Keratinocyte (primary cell): ENCODE data around the gene NUP210L. TPM values are rescaled to one million over a fixed set of nuclear protein-coding genes. Genes with fewer than 3 reads are reported as not detected.

Source experiments
- DNase-seq: peaks from one replicate; pipeline ENCODE4 v3.0.0-alpha.2; 2011; ENCODE audit warnings: low read depth, missing footprints, low spot score
- FAIRE-seq: peaks from 2 replicates; lab custom pipeline; 2011; peaks lifted over from hg19 to GRCh38; lab: Jason Lieb, UNC
- H2AFZ ChIP-seq: 2 replicates; pipeline ENCODE4 v1.6.0; 2012; ENCODE audit warnings: low read length, control low read depth, inconsistent platforms; ENCODE audit not compliant: control insufficient read depth
- H3K27ac ChIP-seq: 2 replicates; pipeline ENCODE4 v1.5.1; 2011; ENCODE audit warnings: low read length; ENCODE audit not compliant: control insufficient read depth, insufficient read depth
- H3K27me3 ChIP-seq: 3 replicates; pipeline ENCODE4 v1.6.0; 2011; ENCODE audit warnings: low read length; ENCODE audit not compliant: control insufficient read depth, insufficient read depth; ENCODE audit errors: extremely low read depth
- H3K36me3 ChIP-seq, 2 experiments: 2 replicates in 1 of 2; 3 replicates in 1 of 2; pipeline ENCODE4 v1.5.1; 2011; ENCODE audit warnings: low read length in 2 of 2, mild to moderate bottlenecking in 1 of 2; ENCODE audit not compliant: control insufficient read depth in 2 of 2, insufficient read depth in 2 of 2; ENCODE audit errors: extremely low read depth in 1 of 2
- H3K4me1 ChIP-seq: 3 replicates; pipeline ENCODE4 v1.5.1; 2011; ENCODE audit warnings: low read length; ENCODE audit not compliant: control insufficient read depth, insufficient read depth; ENCODE audit errors: extremely low read depth
- H3K4me2 ChIP-seq: 3 replicates; pipeline ENCODE4 v1.6.0; 2011; ENCODE audit warnings: low read depth, low read length; ENCODE audit not compliant: control insufficient read depth, insufficient read depth; ENCODE audit errors: extremely low read depth
- H3K4me3 ChIP-seq, 3 experiments: fragments of 200-600 bp in 1 of 3; sonication (generic) in 1 of 3; 2 replicates in 2 of 3; 3 replicates in 1 of 3; pipeline ENCODE4 v1.5.1; 2011 to 2016; ENCODE audit warnings: low read length in 3 of 3, mild to moderate bottlenecking in 3 of 3, control low read depth in 2 of 3, inconsistent platforms in 1 of 3, low read depth in 1 of 3, mixed read lengths in 1 of 3, mixed run types in 1 of 3, moderate library complexity in 1 of 3; ENCODE audit not compliant: control insufficient read depth in 2 of 3, insufficient read depth in 2 of 3; ENCODE audit errors: extremely low read depth in 1 of 3
- H3K79me2 ChIP-seq: 2 replicates; pipeline ENCODE4 v1.6.0; 2012; ENCODE audit warnings: low read length; ENCODE audit not compliant: control insufficient read depth, insufficient read depth
- H3K9ac ChIP-seq: 3 replicates; pipeline ENCODE4 v1.6.0; 2011; ENCODE audit warnings: low read length; ENCODE audit not compliant: control insufficient read depth, insufficient read depth; ENCODE audit errors: extremely low read depth
- H3K9me1 ChIP-seq: 3 replicates; pipeline ENCODE4 v1.6.0; 2011; ENCODE audit warnings: low read length; ENCODE audit not compliant: control insufficient read depth, insufficient read depth; ENCODE audit errors: extremely low read depth
- H3K9me3 ChIP-seq: 2 replicates; pipeline ENCODE4 v1.5.1; 2012; ENCODE audit warnings: low read depth, low read length; ENCODE audit not compliant: control insufficient read depth
- H4K20me1 ChIP-seq: 3 replicates; pipeline ENCODE4 v1.6.0; 2011; ENCODE audit warnings: low read length; ENCODE audit not compliant: control insufficient read depth, insufficient read depth; ENCODE audit errors: extremely low read depth
- CTCF ChIP-seq, 3 experiments: IDR thresholded peaks in 1 of 3; conservative IDR thresholded peaks in 1 of 3; optimal IDR thresholded peaks in 1 of 3; 2 replicates in 2 of 3; 3 replicates in 1 of 3; pipeline versions ENCODE3 to v1.5.1; 2011; ENCODE audit warnings: low read length in 3 of 3, mild to moderate bottlenecking in 3 of 3, moderate library complexity in 2 of 3, control low read depth in 1 of 3, inconsistent platforms in 1 of 3; ENCODE audit not compliant: insufficient read depth in 2 of 3; ENCODE audit errors: extremely low read depth in 1 of 3
- EZH2 ChIP-seq: IDR thresholded peaks from one replicate; pipeline ENCODE4 v1.6.1; 2012; ENCODE audit warnings: inconsistent platforms, mild to moderate bottlenecking, low read length, moderate library complexity
- dilution Hi-C: fragments of 300-500 bp; cut with MboI; formaldehyde crosslinking; loops from one replicate; pipeline ENCODE4 v1.7.0; 2020; ENCODE audit warnings: low sequenced_read_pairs; ENCODE audit not compliant: extremely low pct_ligation_motif_present
- polyA plus RNA-seq, 5 experiments: library from polyadenylated mRNA; depleted of rRNA in 3 of 5; stranded (reverse) in 3 of 5; stranded (forward) in 1 of 5; unstranded in 1 of 5; fragments of >200 nt; gene quantifications; 1 replicate in 1 of 5; 2 replicates in 3 of 5; 3 replicates in 1 of 5; pipeline versions ENCODE4 v1.2.1 to v1.2.3, GENCODE V29; 2011 to 2012; ENCODE audit warnings: missing spikeins in 2 of 5, low read depth in 1 of 5, low replicate concordance in 1 of 5

NUP210L gene
- polyA plus RNA-seq, 1 donor (not counting 4 experiments of a cell fraction or from before 2014, with no cell fraction given), result 0.01 TPM

DNA sequence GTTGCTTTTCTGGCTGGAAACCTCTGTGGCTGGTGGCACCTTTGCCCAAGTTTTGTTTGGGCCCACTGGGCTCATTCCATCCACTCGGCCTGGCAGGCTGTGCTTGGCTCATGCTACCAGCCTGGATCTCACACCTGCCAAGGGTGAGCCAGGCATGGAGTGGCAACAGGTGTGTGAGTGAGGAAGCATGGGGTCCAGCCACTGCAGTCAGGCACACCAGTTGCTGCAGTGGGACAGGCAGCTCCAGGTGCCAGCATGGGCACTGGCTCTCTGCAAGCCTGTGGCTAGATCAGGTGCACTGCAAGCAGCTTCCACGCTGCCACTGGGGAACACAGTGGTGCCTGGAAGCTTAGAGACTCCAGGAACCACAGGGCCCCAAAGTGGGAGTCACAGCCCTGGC, 57.0 kb downstream of the NUP210L start:
- no peak overlapping the region for H3K27ac ChIP-seq
- H3K9ac ChIP-seq, result no peak overlapping the region
- H3K9me3 ChIP-seq, result no peaks in the 10 kb centered on the region
- H3K4me1 ChIP-seq, result no peaks in the 10 kb centered on the region
- TF ChIP-seq EZH2, result no peak
- no peak for TF ChIP-seq CTCF (optimal IDR thresholded peaks at IDR 0.05 in 1 of 3, IDR thresholded peaks at IDR 0.05 in 1 of 3, conservative IDR thresholded peaks at IDR 0.05 in 1 of 3; ENCODE audit: extremely low read depth in 1 of 3, insufficient read depth in 2 of 3, low read length in 3 of 3)
- no peak for DNase-seq
- H3K79me2 ChIP-seq, result no peaks in the 10 kb centered on the region
- FAIRE-seq, result no peak
- dilution Hi-C loops, result no loop called here
- H4K20me1 ChIP-seq, result no peaks in the 10 kb centered on the region
- no peaks in the 10 kb centered on the region for H3K27me3 ChIP-seq
- no peaks in the 10 kb centered on the region for H3K9me1 ChIP-seq
- H3K4me3 ChIP-seq, result no peak overlapping the region
- H3K36me3 ChIP-seq, result no peaks in the 10 kb centered on the region
- H3K4me2 ChIP-seq, result no peak overlapping the region
- no peak overlapping the region for H2AFZ ChIP-seq

- FAIRE-seq, result no peak
- no peak for DNase-seq
- TF ChIP-seq EZH2, result no peak
- TF ChIP-seq CTCF (optimal IDR thresholded peaks at IDR 0.05 in 1 of 3, IDR thresholded peaks at IDR 0.05 in 1 of 3, conservative IDR thresholded peaks at IDR 0.05 in 1 of 3; ENCODE audit: extremely low read depth in 1 of 3, insufficient read depth in 2 of 3, low read length in 3 of 3), result no peak
These were observed 59.3 kb downstream of the NUP210L start for GRCh38 chr1:154095456-154096060.

More at GRCh38 chr1:154095456-154096060, 59.3 kb downstream of the NUP210L start:
- Histone ChIP-seq H3K4me1 (peaks cover 2% of the 10 kb centered on the region), H3K27ac (no peak overlapping the region), H2AFZ (no peak overlapping the region), H3K27me3 (no peaks in the 10 kb centered on the region), H3K9me1 (no peaks in the 10 kb centered on the region), H3K4me3 (no peak overlapping the region), H3K79me2 (no peaks in the 10 kb centered on the region), H3K4me2 (no peak overlapping the region), H4K20me1 (no peaks in the 10 kb centered on the region), H3K9ac (no peak overlapping the region), H3K36me3 (no peaks in the 10 kb centered on the region), H3K9me3 (no peaks in the 10 kb centered on the region)
- dilution Hi-C loops, result no loop called here
